Smooth muscle cell (in vitro differentiated cells): ENCODE data around the gene NRN1L. TPM values are rescaled to one million over a fixed set of nuclear protein-coding genes. Genes with fewer than 3 reads are reported as not detected.

Experiments used
- DNase-seq: peaks from one replicate; lab custom pipeline; 2025; ENCODE audit not compliant: unreplicated experiment; lab: John Stamatoyannopoulos, UW
- H2AFZ ChIP-seq: fragments of 200-600 bp; sonication (generic); 2 replicates; pipeline ENCODE4 v1.6.0; 2016; ENCODE audit warnings: antibody characterized with exemption, low read depth, mild to moderate bottlenecking
- H3F3A ChIP-seq: fragments of 200-600 bp; sonication (generic); 2 replicates; pipeline ENCODE4 v1.6.0; 2017; ENCODE audit warnings: antibody characterized with exemption, low read depth
- H3K27ac ChIP-seq: fragments of 200-600 bp; sonication (generic); 2 replicates; pipeline ENCODE4 v1.5.1; 2016; ENCODE audit warnings: low read depth, mild to moderate bottlenecking
- H3K27me3 ChIP-seq: fragments of 200-600 bp; sonication (generic); 2 replicates; pipeline ENCODE4 v1.6.1; 2016; ENCODE audit warnings: low read depth, mild to moderate bottlenecking
- H3K36me3 ChIP-seq: fragments of 200-600 bp; sonication (generic); 2 replicates; pipeline ENCODE4 v1.5.1; 2016; ENCODE audit warnings: low read depth
- H3K4me1 ChIP-seq: fragments of 200-600 bp; sonication (generic); 2 replicates; pipeline ENCODE4 v1.5.1; 2016; ENCODE audit warnings: low read depth
- H3K4me2 ChIP-seq: fragments of 200-600 bp; sonication (generic); 2 replicates; pipeline ENCODE4 v1.6.0; 2016; ENCODE audit warnings: mild to moderate bottlenecking
- H3K4me3 ChIP-seq: fragments of 200-600 bp; sonication (generic); 2 replicates; pipeline ENCODE4 v1.5.1; 2016; ENCODE audit warnings: mild to moderate bottlenecking
- H3K79me2 ChIP-seq: fragments of 200-600 bp; sonication (generic); 2 replicates; pipeline ENCODE4 v1.6.0; 2016; ENCODE audit warnings: low read depth, mild to moderate bottlenecking
- H3K9ac ChIP-seq: fragments of 200-600 bp; sonication (generic); 2 replicates; pipeline ENCODE4 v1.6.0; 2016; ENCODE audit warnings: low read depth
- H3K9me3 ChIP-seq: fragments of 200-600 bp; sonication (generic); replicated peaks from 2 replicates; pipeline ENCODE4 v1.5.1; 2016; ENCODE audit warnings: low read depth
- H4K20me1 ChIP-seq: fragments of 200-600 bp; sonication (generic); 2 replicates; pipeline ENCODE4 v1.6.0; 2016; ENCODE audit warnings: low read depth
- WGBS: methylation state at CpG from one replicate; pipeline ENCODE4 v1.1.7; 2016; ENCODE audit warnings: low lambda C conversion rate; 5-methylcytosine and 5-hydroxymethylcytosine counted together
- polyA plus RNA-seq: library from polyadenylated mRNA; unstranded; fragments of >200 nt; fragmentation: Nextera tagmentation; extraction: Ambion mirVana; gene quantifications from 2 replicates; pipeline ENCODE4 v1.2.1, GENCODE V29; 2016
- total RNA-seq: library from RNA; depleted of rRNA; stranded (reverse); fragments of >200 nt; gene quantifications from 2 replicates; pipeline ENCODE4 v1.2.3, GENCODE V29; 2014
- TF ChIP-seq, protein P1 (sequence below): fragments of 200-600 bp; sonication (generic); IDR thresholded peaks from 2 replicates; pipeline ENCODE4 v1.5.1; 2017; ENCODE audit warnings: borderline replicate concordance, mild to moderate bottlenecking, antibody characterized with exemption; ENCODE audit not compliant: insufficient read depth, poor library complexity, severe bottlenecking

Gene NRN1L
- total and polyA plus RNA-seq, 2 experiments from 2014 or later: 0.57 TPM; not detected in 1

DNA sequence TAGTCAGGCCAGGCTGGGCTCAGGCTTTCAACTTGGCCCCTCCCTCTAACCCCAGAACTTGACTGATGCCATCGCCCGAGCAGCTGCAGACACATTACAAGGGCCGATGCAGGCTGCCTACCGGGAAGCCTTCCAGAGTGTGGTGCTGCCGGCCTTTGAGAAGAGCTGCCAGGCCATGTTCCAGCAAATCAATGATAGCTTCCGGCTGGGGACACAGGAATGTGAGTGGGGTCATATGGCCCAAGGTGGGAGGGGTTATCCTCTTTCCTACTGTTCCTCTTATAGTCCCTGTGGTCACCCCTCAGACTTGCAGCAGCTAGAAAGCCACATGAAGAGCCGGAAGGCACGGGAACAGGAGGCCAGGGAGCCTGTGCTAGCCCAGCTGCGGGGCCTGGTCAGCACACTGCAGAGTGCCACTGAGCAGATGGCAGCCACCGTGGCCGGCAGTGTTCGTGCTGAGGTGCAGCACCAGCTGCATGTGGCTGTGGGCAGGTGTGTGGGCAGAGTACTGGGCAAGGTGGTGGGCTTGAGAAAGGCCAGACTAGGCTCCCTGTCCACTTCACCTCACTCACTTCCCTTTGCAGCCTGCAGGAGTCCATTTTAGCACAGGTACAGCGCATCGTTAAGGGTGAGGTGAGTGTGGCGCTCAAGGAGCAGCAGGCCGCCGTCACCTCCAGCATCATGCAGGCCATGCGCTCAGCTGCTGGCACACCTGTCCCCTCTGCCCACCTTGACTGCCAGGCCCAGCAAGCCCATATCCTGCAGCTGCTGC lies 2.1 kb upstream of the NRN1L start:
- Histone ChIP-seq H3K9ac (no peak overlapping the region), H3K79me2 (no peaks in the 10 kb centered on the region), H3F3A (no peaks in the 10 kb centered on the region), H3K27me3 (no peaks in the 10 kb centered on the region), H3K36me3 (no peaks in the 10 kb centered on the region), H3K4me3 (no peak overlapping the region), H2AFZ (no peak overlapping the region), H3K4me2 (no peak overlapping the region), H3K27ac (no peak overlapping the region), H4K20me1 (peaks cover 16% of the 10 kb centered on the region), H3K4me1 (peaks cover 5% of the 10 kb centered on the region), H3K9me3 (no peaks in the 10 kb centered on the region)
- TF ChIP-seq, protein P1, sequence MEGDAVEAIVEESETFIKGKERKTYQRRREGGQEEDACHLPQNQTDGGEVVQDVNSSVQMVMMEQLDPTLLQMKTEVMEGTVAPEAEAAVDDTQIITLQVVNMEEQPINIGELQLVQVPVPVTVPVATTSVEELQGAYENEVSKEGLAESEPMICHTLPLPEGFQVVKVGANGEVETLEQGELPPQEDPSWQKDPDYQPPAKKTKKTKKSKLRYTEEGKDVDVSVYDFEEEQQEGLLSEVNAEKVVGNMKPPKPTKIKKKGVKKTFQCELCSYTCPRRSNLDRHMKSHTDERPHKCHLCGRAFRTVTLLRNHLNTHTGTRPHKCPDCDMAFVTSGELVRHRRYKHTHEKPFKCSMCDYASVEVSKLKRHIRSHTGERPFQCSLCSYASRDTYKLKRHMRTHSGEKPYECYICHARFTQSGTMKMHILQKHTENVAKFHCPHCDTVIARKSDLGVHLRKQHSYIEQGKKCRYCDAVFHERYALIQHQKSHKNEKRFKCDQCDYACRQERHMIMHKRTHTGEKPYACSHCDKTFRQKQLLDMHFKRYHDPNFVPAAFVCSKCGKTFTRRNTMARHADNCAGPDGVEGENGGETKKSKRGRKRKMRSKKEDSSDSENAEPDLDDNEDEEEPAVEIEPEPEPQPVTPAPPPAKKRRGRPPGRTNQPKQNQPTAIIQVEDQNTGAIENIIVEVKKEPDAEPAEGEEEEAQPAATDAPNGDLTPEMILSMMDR: no peak
- 95% methylated on average over 18 of the region's 18 CpGs for WGBS
- DNase-seq: no peak

DNA sequence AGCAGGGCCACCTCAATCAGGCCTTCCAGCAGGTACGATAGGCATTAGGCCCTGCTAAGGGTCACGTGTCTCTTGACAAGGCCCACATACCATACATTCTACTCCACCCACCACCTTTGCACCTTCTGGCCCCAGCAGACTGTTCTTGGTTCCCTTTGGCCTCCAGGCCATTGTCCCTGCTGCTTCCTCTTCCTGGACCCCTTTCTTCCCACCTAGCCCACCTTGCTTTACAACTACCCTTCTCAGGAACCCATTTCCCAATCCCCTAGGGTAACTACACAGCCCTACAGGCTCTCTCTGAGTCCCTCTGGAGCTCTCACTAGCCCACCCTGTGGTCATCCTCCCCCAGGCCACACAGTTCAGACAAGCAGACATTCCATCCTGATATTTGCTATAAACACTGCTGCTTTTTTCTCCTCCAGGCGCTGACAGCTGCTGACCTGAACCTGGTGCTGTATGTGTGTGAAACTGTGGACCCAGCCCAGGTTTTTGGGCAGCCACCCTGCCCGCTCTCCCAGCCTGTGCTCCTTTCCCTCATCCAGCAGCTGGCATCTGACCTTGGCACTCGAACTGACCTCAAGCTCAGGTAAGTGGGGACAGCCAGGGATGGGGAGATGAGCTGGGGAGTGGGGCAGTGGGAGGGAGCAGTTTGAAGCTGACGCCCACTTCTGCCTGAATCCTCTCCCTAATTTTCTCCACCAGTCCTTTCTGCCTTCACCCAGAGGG lies 1.4 kb upstream of the NRN1L start:
- Histone ChIP-seq H3K27ac (no peak overlapping the region), H3K79me2 (no peaks in the 10 kb centered on the region), H3K4me2 (no peak overlapping the region), H3K36me3 (no peaks in the 10 kb centered on the region), H3K27me3 (no peaks in the 10 kb centered on the region), H2AFZ (no peak overlapping the region), H3K9ac (no peak overlapping the region), H3F3A (no peaks in the 10 kb centered on the region), H3K4me3 (no peak overlapping the region), H4K20me1 (peaks cover 16% of the 10 kb centered on the region), H3K4me1 (peaks cover 5% of the 10 kb centered on the region), H3K9me3 (no peaks in the 10 kb centered on the region)
- 73% methylated on average over 6 of the region's 6 CpGs for WGBS
- TF ChIP-seq, protein P1: no peak
- DNase-seq: no peak

DNA sequence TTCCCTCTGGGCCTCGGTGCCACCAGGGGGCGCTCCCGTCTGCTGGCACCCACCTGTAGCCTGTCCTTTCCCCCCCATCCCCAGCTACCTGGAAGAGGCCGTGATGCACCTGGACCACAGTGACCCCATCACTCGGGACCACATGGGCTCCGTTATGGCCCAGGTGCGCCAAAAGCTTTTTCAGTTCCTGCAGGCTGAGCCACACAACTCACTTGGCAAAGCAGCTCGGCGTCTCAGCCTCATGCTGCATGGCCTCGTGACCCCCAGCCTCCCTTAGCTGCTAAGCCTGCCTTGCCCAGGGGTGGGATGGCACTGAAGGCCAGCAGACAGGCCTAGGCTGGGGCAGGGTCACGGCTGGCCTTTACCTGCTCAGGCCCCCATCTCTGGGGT lies 818 bp upstream of the NRN1L start:
- no peaks in the 10 kb centered on the region for H3K27me3 ChIP-seq
- no peak overlapping the region for H3K4me2 ChIP-seq
- WGBS: 65% methylated on average over 11 of the region's 11 CpGs
- peaks cover 16% of the 10 kb centered on the region for H4K20me1 ChIP-seq
- DNase-seq: peak; percentile 3
- no peak overlapping the region for H3K4me3 ChIP-seq
- H3K36me3 ChIP-seq: no peaks in the 10 kb centered on the region
- no peaks in the 10 kb centered on the region for H3K9me3 ChIP-seq
- no peaks in the 10 kb centered on the region for H3K79me2 ChIP-seq
- TF ChIP-seq, protein P1: peak; percentile 81
- peaks cover 5% of the 10 kb centered on the region for H3K4me1 ChIP-seq
- H3F3A ChIP-seq: no peaks in the 10 kb centered on the region
- H3K9ac ChIP-seq: no peak overlapping the region
- no peak overlapping the region for H3K27ac ChIP-seq
- no peak overlapping the region for H2AFZ ChIP-seq
